SK-N-SH (cell line): ENCODE measurements around the gene CADM2. TPM values are rescaled to one million over a fixed set of nuclear protein-coding genes. Genes with fewer than 3 reads are reported as not detected.

Experiments
- CTCF ChIA-PET: fragments of 300-600, 350-600 bp; formaldehyde crosslinking; extraction: SDS; loops from one replicate; lab custom pipeline; 2021; lab: Yijun Ruan, JAX
- POLR2A ChIA-PET: fragments of 350-600 bp; sonication (Branson Sonifier 250); formaldehyde crosslinking; extraction: SDS; loops from one replicate; lab custom pipeline; 2020; ENCODE audit warnings: antibody characterized with exemption, inconsistent platforms; lab: Yijun Ruan, JAX
- DNase-seq: peaks from one replicate; pipeline ENCODE4 v3.0.0; 2012
- H2AFZ ChIP-seq: fragments of 200-600 bp; sonication (generic); 2 replicates; pipeline ENCODE4 v1.8.1; 2016; ENCODE audit warnings: antibody characterized with exemption, mild to moderate bottlenecking, low read depth
- H3F3A ChIP-seq: fragments of 200-600 bp; sonication (generic); replicated peaks from 2 replicates; pipeline ENCODE3; 2016; ENCODE audit warnings: antibody characterized with exemption, mild to moderate bottlenecking; ENCODE audit not compliant: insufficient read depth
- H3K27ac ChIP-seq, 2 experiments: fragments of 200-500 bp in 1 of 2; fragments of 200-600 bp in 1 of 2; sonication (Bioruptor generic) in 1 of 2; sonication (generic), shearing (Covaris generic) in 1 of 2; 2 replicates each; pipeline versions ENCODE4 v1.5.1 to v1.6.1; 2014 to 2016; ENCODE audit warnings: low read depth in 2 of 2, inconsistent platforms in 1 of 2, low read length in 1 of 2, mild to moderate bottlenecking in 1 of 2, mixed read lengths in 1 of 2
- H3K27me3 ChIP-seq: fragments of 200-600 bp; sonication (generic), shearing (Covaris generic); 2 replicates; pipeline ENCODE4 v1.6.1; 2016; ENCODE audit warnings: mixed run types; ENCODE audit not compliant: insufficient read depth
- H3K36me3 ChIP-seq, 2 experiments: fragments of 200-500 bp in 1 of 2; fragments of 200-600 bp in 1 of 2; sonication (Bioruptor generic) in 1 of 2; sonication (generic) in 1 of 2; replicated peaks in 1 of 2; 2 replicates each; pipeline versions ENCODE3 to v1.5.1; 2014 to 2016; ENCODE audit warnings: low read length in 1 of 2, mild to moderate bottlenecking in 1 of 2; ENCODE audit not compliant: insufficient read depth in 2 of 2, control insufficient read depth in 1 of 2
- H3K4me1 ChIP-seq, 2 experiments: fragments of 200-500 bp in 1 of 2; fragments of 200-600 bp in 1 of 2; sonication (Bioruptor generic) in 1 of 2; sonication (generic), shearing (Covaris generic) in 1 of 2; 2 replicates each; pipeline versions ENCODE4 v1.5.1 to v1.6.1; 2014 to 2016; ENCODE audit warnings: low read depth in 1 of 2, low read length in 1 of 2, mixed run types in 1 of 2; ENCODE audit not compliant: insufficient read depth in 2 of 2, control insufficient read depth in 1 of 2
- H3K4me2 ChIP-seq: fragments of 200-600 bp; sonication (generic), shearing (Covaris generic); 2 replicates; pipeline ENCODE4 v1.6.1; 2017; ENCODE audit warnings: mixed run types
- H3K4me3 ChIP-seq, 2 experiments: fragments of 200-500 bp in 1 of 2; fragments of 200-600 bp in 1 of 2; sonication (Bioruptor generic) in 1 of 2; sonication (generic), shearing (Covaris generic) in 1 of 2; 2 replicates each; pipeline versions ENCODE4 v1.5.1 to v1.8.1; 2014 to 2016; ENCODE audit warnings: low read depth in 2 of 2, inconsistent platforms in 1 of 2, low read length in 1 of 2, mild to moderate bottlenecking in 1 of 2, mixed read lengths in 1 of 2, moderate library complexity in 1 of 2
- H3K79me2 ChIP-seq: fragments of 200-600 bp; sonication (generic); 2 replicates; pipeline ENCODE4 v1.8.1; 2017; ENCODE audit warnings: mild to moderate bottlenecking; ENCODE audit not compliant: insufficient read depth
- H3K9ac ChIP-seq: fragments of 200-600 bp; sonication (generic); 2 replicates; pipeline ENCODE4 v1.6.1; 2017; ENCODE audit warnings: mixed run types
- H3K9me2 ChIP-seq: fragments of 200-600 bp; sonication (generic); 2 replicates; pipeline ENCODE4 v1.6.1; 2017; ENCODE audit warnings: mixed run types
- H3K9me3 ChIP-seq: fragments of 200-600 bp; sonication (generic); 2 replicates; pipeline ENCODE4 v1.6.1; 2017; ENCODE audit warnings: mixed run types, mild to moderate bottlenecking, moderate library complexity
- H4K20me1 ChIP-seq: fragments of 200-600 bp; sonication (generic); 2 replicates; pipeline ENCODE4 v1.6.1; 2017; ENCODE audit warnings: mild to moderate bottlenecking, mixed run types; ENCODE audit not compliant: insufficient read depth
- CHD2 ChIP-seq: fragments of 150-350 bp; IDR thresholded peaks from 2 replicates; pipeline ENCODE4 v1.6.1; 2018; ENCODE audit warnings: low read length; ENCODE audit not compliant: partially characterized antibody
- CTCF ChIP-seq: fragments of 200-600 bp; sonication (generic); IDR thresholded peaks from 2 replicates; pipeline ENCODE4 v1.6.1; 2017; ENCODE audit warnings: antibody characterized with exemption, mild to moderate bottlenecking, moderate library complexity
- ELF1 ChIP-seq: IDR thresholded peaks from 2 replicates; pipeline ENCODE4 v1.4.0; 2012
- EP300 ChIP-seq, 2 experiments: IDR thresholded peaks; 2 replicates each; pipeline versions ENCODE4 v1.4.0 to v1.6.1; 2012; ENCODE audit warnings: borderline replicate concordance in 1 of 2, low read depth in 1 of 2, low read length in 1 of 2
- FOSL2 ChIP-seq: IDR thresholded peaks from 2 replicates; pipeline ENCODE4 v1.4.0; 2012; ENCODE audit warnings: low read depth, mild to moderate bottlenecking, moderate library complexity, borderline replicate concordance
- FOXJ3 ChIP-seq: sonication (generic); formaldehyde crosslinking; IDR thresholded peaks from 2 replicates; pipeline ENCODE4 v1.5.1; 2020; ENCODE audit warnings: mild to moderate bottlenecking, missing genetic modification reagents
- GATA2 ChIP-seq: sonication (generic); formaldehyde crosslinking; IDR thresholded peaks from 2 replicates; pipeline ENCODE4 v1.5.0; 2020; ENCODE audit warnings: mild to moderate bottlenecking, missing genetic modification reagents
- IRF3 ChIP-seq: fragments of 150-350 bp; IDR thresholded peaks from 2 replicates; pipeline ENCODE4 v1.6.1; 2016; ENCODE audit warnings: mild to moderate bottlenecking, low read depth, low read length
- JUND ChIP-seq: IDR thresholded peaks from 2 replicates; pipeline ENCODE4 v1.4.0; 2012
- MAX ChIP-seq: IDR thresholded peaks from 2 replicates; pipeline ENCODE4 v1.4.0; 2012; ENCODE audit warnings: low read depth
- MXI1 ChIP-seq: IDR thresholded peaks from 2 replicates; pipeline ENCODE4 v1.6.1; 2012; ENCODE audit warnings: mild to moderate bottlenecking, low read depth, low read length, improper control_type of control experiment
- NFIC ChIP-seq: IDR thresholded peaks from 2 replicates; pipeline ENCODE4 v1.4.0; 2012; ENCODE audit warnings: borderline replicate concordance
- NRF1 ChIP-seq: IDR thresholded peaks from 2 replicates; pipeline ENCODE4 v1.6.1; 2012; ENCODE audit warnings: low read depth, mild to moderate bottlenecking, low read length
- PBX3 ChIP-seq: IDR thresholded peaks from 2 replicates; pipeline ENCODE4; 2012
- RAD21 ChIP-seq: IDR thresholded peaks from 2 replicates; pipeline ENCODE4 v1.6.1; 2012; ENCODE audit warnings: mild to moderate bottlenecking, low read length
- RCOR1 ChIP-seq: fragments of 150-350 bp; IDR thresholded peaks from 2 replicates; pipeline ENCODE4 v1.6.1; 2017; ENCODE audit warnings: antibody characterized with exemption, low read length
- RFX5 ChIP-seq: IDR thresholded peaks from 2 replicates; pipeline ENCODE4 v1.6.1; 2012; ENCODE audit warnings: mild to moderate bottlenecking, improper control_type of control experiment, low read length
- RXRA ChIP-seq: IDR thresholded peaks from 2 replicates; pipeline ENCODE4 v1.4.0; 2012; ENCODE audit warnings: low read depth, mild to moderate bottlenecking, borderline replicate concordance
- SIN3A ChIP-seq: IDR thresholded peaks from 2 replicates; pipeline ENCODE4 v1.6.1; 2012; ENCODE audit warnings: low read depth, mild to moderate bottlenecking, low read length, moderate library complexity, borderline replicate concordance
- SMC3 ChIP-seq: IDR thresholded peaks from 2 replicates; pipeline ENCODE4 v1.6.1; 2012; ENCODE audit warnings: low read depth, low read length, improper control_type of control experiment
- TCF12 ChIP-seq: IDR thresholded peaks from 2 replicates; pipeline ENCODE4 v1.4.0; 2012
- TEAD4 ChIP-seq: IDR thresholded peaks from 2 replicates; pipeline ENCODE4 v1.4.0; 2012; ENCODE audit warnings: mild to moderate bottlenecking, borderline replicate concordance; ENCODE audit not compliant: insufficient read depth
- USF1 ChIP-seq: IDR thresholded peaks from 2 replicates; pipeline ENCODE4 v1.4.0; 2012; ENCODE audit warnings: low read depth, borderline replicate concordance
- USF2 ChIP-seq: fragments of 150-350 bp; IDR thresholded peaks from 2 replicates; pipeline ENCODE4 v1.6.1; 2017; ENCODE audit warnings: antibody characterized with exemption, low read length, low read depth, borderline replicate concordance
- WGBS: methylation state at CpG from one replicate; pipeline ENCODE4 v1.1.6; 2017; ENCODE audit warnings: low lambda C conversion rate; 5-methylcytosine and 5-hydroxymethylcytosine counted together
- polyA plus RNA-seq, 3 experiments: library from polyadenylated mRNA; depleted of rRNA; stranded (reverse); fragments of >200 nt; gene quantifications; 2 replicates each; pipeline ENCODE4 v1.2.3, GENCODE V29; 2012

Gene CADM2
- polyA plus RNA-seq, 1 of the 3 experiments (the other 2 are of a cell fraction) = 0.46 TPM

GRCh38 chr3:85427467-85427866 lies 468.7 kb downstream of the CADM2 start:
- no peak overlapping the region for H3K4me2 ChIP-seq
- H3K27me3 ChIP-seq = no peaks in the 10 kb centered on the region
- no peak overlapping the region for H2AFZ ChIP-seq
- H4K20me1 ChIP-seq = no peaks in the 10 kb centered on the region
- H3K79me2 ChIP-seq = no peaks in the 10 kb centered on the region
- POLR2A ChIA-PET = no interaction called here
- H3K9ac ChIP-seq = no peak overlapping the region
- H3K4me3 ChIP-seq = no peak overlapping the region; a peak in 1 of 4 replicates
- no peak overlapping the region for H3K27ac ChIP-seq
- H3K9me2 ChIP-seq = no peaks in the 10 kb centered on the region
- DNase-seq = no peak
- WGBS = 2% methylated on average over 1 of the region's 1 CpG
- H3K9me3 ChIP-seq = no peaks in the 10 kb centered on the region
- H3K4me1 ChIP-seq = no peaks in the 10 kb centered on the region
- CTCF ChIA-PET = interaction anchor here (1.3 kb wide), 2 partner anchors 20 to 139 kb away, joined by 3 read pairs; no protein-coding TSS in a partner anchor
- no peaks in the 10 kb centered on the region for H3K36me3 ChIP-seq
- TF ChIP-seq NRF1 = no peak
- TF ChIP-seq SMC3 = no peak
- no peak for TF ChIP-seq NFIC
- TF ChIP-seq RAD21 = no peak
- TF ChIP-seq CHD2 = no peak
- TF ChIP-seq EP300 (IDR thresholded peaks at IDR 0.05; ENCODE audit: borderline replicate concordance in 1 of 2, low read depth in 1 of 2, low read length in 1 of 2) = no peak
- TF ChIP-seq FOSL2 = no peak
- no peak for TF ChIP-seq RFX5
- no peak for TF ChIP-seq RXRA
- no peak for TF ChIP-seq IRF3
- TF ChIP-seq TEAD4 = no peak
- TF ChIP-seq CTCF = no peak
- TF ChIP-seq FOXJ3 = no peak
- no peak for TF ChIP-seq MXI1
- no peak for TF ChIP-seq GATA2 (CRISPR knock-in tag)
- TF ChIP-seq MAX = no peak
- no peak for TF ChIP-seq ELF1
- no peak for TF ChIP-seq TCF12
- TF ChIP-seq, all 33 proteins: peak for 0
- H3F3A ChIP-seq = peaks cover 3% of the 10 kb centered on the region

GRCh38 chr3:85432081-85432480 lies 473.3 kb downstream of the CADM2 start:
- no peak overlapping the region for H3K4me2 ChIP-seq
- ChIA-PET CTCF (no interaction called here), POLR2A (no interaction called here)
- H3K9me3 ChIP-seq = no peaks in the 10 kb centered on the region
- H3K79me2 ChIP-seq = no peaks in the 10 kb centered on the region
- no peaks in the 10 kb centered on the region for H3K36me3 ChIP-seq
- no peak for DNase-seq
- 37% methylated on average over 5 of the region's 5 CpGs for WGBS
- peaks cover 3% of the 10 kb centered on the region for H3F3A ChIP-seq
- no peak overlapping the region for H3K9ac ChIP-seq
- H3K9me2 ChIP-seq = no peaks in the 10 kb centered on the region
- no peaks in the 10 kb centered on the region for H3K4me1 ChIP-seq
- H3K27ac ChIP-seq = no peak overlapping the region
- H3K27me3 ChIP-seq = no peaks in the 10 kb centered on the region
- no peak overlapping the region for H3K4me3 ChIP-seq
- H4K20me1 ChIP-seq = no peaks in the 10 kb centered on the region
- no peak overlapping the region for H2AFZ ChIP-seq
- TF ChIP-seq USF1 (no peak), JUND (no peak), TEAD4 (no peak), RFX5 (no peak), CHD2 (no peak), PBX3 (no peak), FOXJ3 (no peak), SIN3A (no peak), RCOR1 (no peak), USF2 (no peak), NRF1 (no peak)
